Mucosa of descending colon (tissue), 3 donors: ENCODE data around the gene GANC. TPM values are rescaled to one million over a fixed set of nuclear protein-coding genes. Genes with fewer than 3 reads are reported as not detected.

Source experiments
- ATAC-seq: fragments of 200-7000 bp; cut with Tn5 transposase; one replicate; pipeline ENCODE4 v1.9.1; 2020; ENCODE audit warnings: mild to moderate bottlenecking, moderate library complexity
- DNase-seq, 3 donors: peaks; one replicate each; pipeline ENCODE4 v3.0.0-alpha.2; 2020
- H3K36me3 ChIP-seq: fragments of 200-600 bp; one replicate; pipeline ENCODE4 v1.8.0; 2021; ENCODE audit warnings: low read depth, mild to moderate bottlenecking
- H3K4me1 ChIP-seq: fragments of 200-600 bp; one replicate; pipeline ENCODE4 v1.8.0; 2021; ENCODE audit warnings: low read depth, mild to moderate bottlenecking
- H3K4me3 ChIP-seq: fragments of 200-600 bp; one replicate; pipeline ENCODE4 v1.8.0; 2021; ENCODE audit warnings: mild to moderate bottlenecking
- H3K9me3 ChIP-seq: fragments of 200-600 bp; one replicate; pipeline ENCODE4 v1.8.0; 2021; ENCODE audit warnings: mild to moderate bottlenecking
- CTCF ChIP-seq: fragments of 200-600 bp; IDR thresholded peaks from one replicate; pipeline ENCODE4 v1.8.0; 2022; ENCODE audit warnings: antibody characterized with exemption, mild to moderate bottlenecking
- intact Hi-C, 2 donors: fragments of 100-400 bp; cut with DNase I in 1 of 2; cut with micrococcal nuclease in 1 of 2; formaldehyde crosslinking; loops; one replicate each; pipeline versions ENCODE4 v1.11.0 to v1.11.1; 2022; cut with DNase I, micrococcal nuclease
- total RNA-seq, 3 donors: library from RNA; stranded (reverse); fragmentation: NEBNext Ultra II Directional in 2 of 3; extraction: Animal tissue kit (Norgen Biotek cat#: 25700) in 2 of 3; gene quantifications; one replicate each; pipeline versions ENCODE4 v1.2.1 to v1.2.4, GENCODE V29; 2021 to 2023
- donor health status: DM: no; HTN: no; CAD: no; lungs with moderate emphysema.
- donor health status: DM: no; HTN: no; CAD: no.
- donor health status: DM: no; HTN: yes; CAD: no.

The GANC gene
- total RNA-seq, 3 donors from 2014 or later, result 41.9 to 51.6 (median 51.3) TPM

- Histone ChIP-seq H3K4me3 (no peak overlapping the region), H3K4me1 (no peaks in the 10 kb centered on the region), H3K36me3 (no peaks in the 10 kb centered on the region), H3K9me3 (no peaks in the 10 kb centered on the region)
- ATAC-seq (no peak), DNase-seq (no peak)
- intact Hi-C loops, result no loop called here
- TF ChIP-seq CTCF, result no peak
These were observed 79.4 kb downstream of the GANC start for GRCh38 chr15:42352401-42352800.

GRCh38 chr15:42353061-42353460, 80.1 kb downstream of the GANC start:
- no peaks in the 10 kb centered on the region for H3K4me1 ChIP-seq
- ATAC-seq, result no peak
- no peak overlapping the region for H3K4me3 ChIP-seq
- no peak for TF ChIP-seq CTCF
- no peaks in the 10 kb centered on the region for H3K9me3 ChIP-seq
- DNase-seq, result no peak
- no peaks in the 10 kb centered on the region for H3K36me3 ChIP-seq
- intact Hi-C loops, result no loop called here

GRCh38 chr15:42354824-42355223, 81.8 kb downstream of the GANC start:
- DNase-seq (no peak), ATAC-seq (no peak)
- TF ChIP-seq CTCF, result no peak
- intact Hi-C loops, result no loop called here
- H3K4me1 ChIP-seq, result no peaks in the 10 kb centered on the region
- H3K4me3 ChIP-seq, result no peak overlapping the region
- no peaks in the 10 kb centered on the region for H3K9me3 ChIP-seq
- no peaks in the 10 kb centered on the region for H3K36me3 ChIP-seq

GRCh38 chr15:42355291-42355690, 82.3 kb downstream of the GANC start:
- no peaks in the 10 kb centered on the region for H3K9me3 ChIP-seq
- no peak overlapping the region for H3K4me3 ChIP-seq
- no peak for TF ChIP-seq CTCF
- intact Hi-C loops, result no loop called here
- no peak for ATAC-seq
- no peaks in the 10 kb centered on the region for H3K36me3 ChIP-seq
- DNase-seq, result no peak
- no peaks in the 10 kb centered on the region for H3K4me1 ChIP-seq

GRCh38 chr15:42356851-42357250, 83.8 kb downstream of the GANC start:
- no peaks in the 10 kb centered on the region for H3K4me1 ChIP-seq
- no peak overlapping the region for H3K4me3 ChIP-seq
- DNase-seq (no peak), ATAC-seq (no peak)
- no peak for TF ChIP-seq CTCF
- H3K9me3 ChIP-seq, result no peaks in the 10 kb centered on the region
- intact Hi-C loops, result no loop called here
- H3K36me3 ChIP-seq, result no peaks in the 10 kb centered on the region

- H3K4me1 ChIP-seq, result no peaks in the 10 kb centered on the region
- TF ChIP-seq CTCF, result no peak
- ATAC-seq (no peak), DNase-seq (no peak)
- intact Hi-C loops, result no loop called here
- no peak overlapping the region for H3K4me3 ChIP-seq
- H3K9me3 ChIP-seq, result no peaks in the 10 kb centered on the region
- no peaks in the 10 kb centered on the region for H3K36me3 ChIP-seq
These were observed 85.1 kb downstream of the GANC start for GRCh38 chr15:42358141-42358540.
